ENCODE results near the gene VWA7. TPM values are rescaled to one million over a fixed set of nuclear protein-coding genes. Genes with fewer than 3 reads are reported as not detected.
"Not testable (repeated sequence)": the region's sequence is repeated elsewhere in the genome, so short reads cannot be mapped to it uniquely, and the experiment has no call there.

VWA7 gene
- total and polyA plus RNA-seq, 12 donors = 0.17 to 8.1 (median 0.68) TPM

DNA sequence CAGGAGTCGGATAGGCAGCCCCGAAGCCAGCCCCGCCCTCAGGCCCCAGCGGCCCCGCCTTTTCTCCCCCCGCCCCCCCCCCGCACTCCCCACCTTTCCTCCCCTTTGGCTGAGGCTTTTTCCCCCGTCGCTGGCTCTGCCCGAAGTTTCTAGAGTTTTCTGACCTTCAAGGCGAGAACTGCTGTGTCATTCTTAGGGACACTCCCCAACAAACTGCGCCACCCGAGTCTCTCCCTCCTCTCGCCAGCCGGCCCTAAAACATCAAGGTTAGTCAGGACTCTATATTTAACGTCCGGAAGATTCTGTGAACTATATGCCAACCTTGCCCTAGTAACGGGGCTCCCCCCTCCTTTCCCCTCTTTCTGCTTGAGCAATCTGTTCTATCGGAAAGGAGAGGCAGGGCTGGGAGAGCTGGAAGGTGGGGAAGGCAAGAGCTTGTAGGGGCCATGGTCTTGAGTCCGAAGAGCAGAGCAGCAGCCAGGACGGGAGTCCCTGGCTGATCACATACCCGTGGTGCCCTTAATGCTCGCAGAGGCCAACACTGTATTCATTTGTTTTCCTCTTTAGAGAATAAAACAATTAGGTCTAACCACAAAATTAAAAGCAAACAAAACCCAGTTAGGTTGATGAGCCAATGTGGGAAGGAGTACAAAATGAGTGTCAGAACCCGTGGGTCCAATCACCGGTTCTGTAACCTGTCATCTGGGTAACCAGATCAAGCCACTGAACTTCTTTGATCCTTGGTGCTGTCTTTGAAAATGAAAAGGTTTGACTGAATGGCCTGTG lies 45.1 kb upstream of the VWA7 start:
- DNase-seq = peak; percentile 91 to 97 (median 94)
- intact Hi-C loops (cut with DNase I) = no loop called here
- Histone ChIP-seq H3K36me3 (replicated peaks in 1 of 2) (no peaks in the 10 kb centered on the region), H3K27me3 (no peaks in the 10 kb centered on the region), H3K27ac (peak overlapping the region; percentile 89 to 100 (median 97)), H3K9me3 (replicated peaks in 1 of 3) (no peaks in the 10 kb centered on the region), H3K4me1 (replicated peaks in 1 of 2) (peaks cover 29 to 66% of the 10 kb centered on the region in 2 donors), H3K4me3 (peak overlapping the region in 2 of 4 donors; percentile 50 to 55)
- 1 to 3% (median 2%) methylated on average over 19 to 24 of the region's 25 CpGs for WGBS, 4 donors
- TF ChIP-seq POLR2A (IDR thresholded peaks at IDR 0.05) = peak; percentile 30 to 82
- TF ChIP-seq, protein P1, sequence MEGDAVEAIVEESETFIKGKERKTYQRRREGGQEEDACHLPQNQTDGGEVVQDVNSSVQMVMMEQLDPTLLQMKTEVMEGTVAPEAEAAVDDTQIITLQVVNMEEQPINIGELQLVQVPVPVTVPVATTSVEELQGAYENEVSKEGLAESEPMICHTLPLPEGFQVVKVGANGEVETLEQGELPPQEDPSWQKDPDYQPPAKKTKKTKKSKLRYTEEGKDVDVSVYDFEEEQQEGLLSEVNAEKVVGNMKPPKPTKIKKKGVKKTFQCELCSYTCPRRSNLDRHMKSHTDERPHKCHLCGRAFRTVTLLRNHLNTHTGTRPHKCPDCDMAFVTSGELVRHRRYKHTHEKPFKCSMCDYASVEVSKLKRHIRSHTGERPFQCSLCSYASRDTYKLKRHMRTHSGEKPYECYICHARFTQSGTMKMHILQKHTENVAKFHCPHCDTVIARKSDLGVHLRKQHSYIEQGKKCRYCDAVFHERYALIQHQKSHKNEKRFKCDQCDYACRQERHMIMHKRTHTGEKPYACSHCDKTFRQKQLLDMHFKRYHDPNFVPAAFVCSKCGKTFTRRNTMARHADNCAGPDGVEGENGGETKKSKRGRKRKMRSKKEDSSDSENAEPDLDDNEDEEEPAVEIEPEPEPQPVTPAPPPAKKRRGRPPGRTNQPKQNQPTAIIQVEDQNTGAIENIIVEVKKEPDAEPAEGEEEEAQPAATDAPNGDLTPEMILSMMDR (IDR thresholded peaks at IDR 0.05) = no peak

DNA sequence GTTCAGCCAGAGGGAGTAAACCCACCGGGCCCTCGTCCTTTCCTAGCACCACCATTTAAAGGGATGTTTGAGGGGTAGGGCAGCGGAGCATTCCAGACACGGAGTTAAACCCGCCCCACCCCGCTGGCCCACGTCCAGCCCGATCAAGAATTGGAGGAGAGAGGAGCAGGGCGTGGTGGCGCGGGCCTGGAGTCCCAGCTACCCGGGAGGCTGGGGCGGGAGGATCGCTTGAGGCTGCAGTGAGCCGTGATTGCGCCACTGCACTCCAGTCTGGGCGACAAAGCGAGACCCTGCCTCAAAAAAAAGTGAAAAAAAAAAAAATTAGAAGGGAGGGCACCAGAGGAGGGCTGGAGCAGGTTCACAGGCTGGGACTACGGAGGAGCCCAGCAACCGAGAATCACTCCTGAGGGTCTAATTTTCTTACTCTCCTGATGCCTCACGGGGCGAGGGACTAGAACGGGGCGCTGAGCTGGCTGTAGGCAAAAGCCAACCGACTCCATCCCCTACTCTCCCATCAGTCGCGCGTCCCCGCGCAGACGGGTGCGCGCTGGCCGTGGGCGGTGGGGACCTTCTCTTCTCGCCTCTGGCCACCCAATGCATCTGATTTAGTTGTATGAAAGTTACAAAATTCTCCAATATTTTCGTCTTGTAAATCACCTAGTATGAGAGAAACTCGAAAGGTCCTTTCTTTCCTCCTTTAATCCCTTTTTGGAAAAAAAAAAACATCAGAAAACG lies 44.3 kb upstream of the VWA7 start:
- intact Hi-C loops (cut with DNase I) = no loop called here
- peaks cover 27 to 61% of the 10 kb centered on the region in 2 donors for H3K4me1 ChIP-seq (replicated peaks in 1 of 2)

DNA sequence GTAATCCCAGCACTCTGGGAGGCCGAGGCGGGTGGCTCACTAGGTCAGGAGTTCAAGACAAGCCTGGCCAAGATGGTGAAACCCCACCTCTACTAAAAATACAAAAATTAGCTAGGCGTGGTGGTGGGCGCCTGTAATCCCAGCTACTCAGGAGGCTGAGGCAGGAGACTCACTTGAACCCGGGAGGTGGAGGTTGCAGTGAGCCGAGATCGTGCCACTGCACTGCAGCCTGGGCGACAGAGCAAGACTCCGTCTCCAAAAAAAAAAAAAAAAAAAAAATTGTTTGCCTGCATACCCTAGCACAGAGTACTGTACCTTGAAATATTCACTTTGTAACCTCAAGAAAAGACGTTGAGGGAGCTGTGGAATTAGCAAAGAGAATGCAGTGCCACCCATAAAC lies 43.3 kb upstream of the VWA7 start:
- peak overlapping the region in 3 of 5 donors; percentile 77 to 100 (median 82) for H3K27ac ChIP-seq
- H3K27me3 ChIP-seq; intact Hi-C loops (cut with DNase I); H3K36me3 ChIP-seq (replicated peaks in 1 of 2); DNase-seq; H3K9me3 ChIP-seq (replicated peaks in 1 of 3); H3K4me3 ChIP-seq: not testable (repeated sequence)
- WGBS, 4 donors = 89 to 95% (median 92%) methylated on average over 9 to 10 of the region's 10 CpGs
- peaks cover 24 to 54% of the 10 kb centered on the region in 2 donors for H3K4me1 ChIP-seq (replicated peaks in 1 of 2)

More for the DNA sequence above, 44.3 kb upstream of the VWA7 start:
- H3K27me3 ChIP-seq = no peaks in the 10 kb centered on the region
- peak; percentile 64 to 88 (median 78) for DNase-seq
- peak overlapping the region in 3 of 4 donors; percentile 22 to 55 (median 50) for H3K4me3 ChIP-seq
- H3K36me3 ChIP-seq (replicated peaks in 1 of 2) = no peaks in the 10 kb centered on the region
- peak overlapping the region; percentile 89 to 100 (median 97) for H3K27ac ChIP-seq
- no peaks in the 10 kb centered on the region for H3K9me3 ChIP-seq (replicated peaks in 1 of 3)
- WGBS, 4 donors = 1 to 4% (median 3%) methylated on average over 33 to 39 of the region's 39 CpGs
- TF ChIP-seq POLR2A (IDR thresholded peaks at IDR 0.05) = no peak
- TF ChIP-seq, protein P1 (IDR thresholded peaks at IDR 0.05) = no peak

DNA sequence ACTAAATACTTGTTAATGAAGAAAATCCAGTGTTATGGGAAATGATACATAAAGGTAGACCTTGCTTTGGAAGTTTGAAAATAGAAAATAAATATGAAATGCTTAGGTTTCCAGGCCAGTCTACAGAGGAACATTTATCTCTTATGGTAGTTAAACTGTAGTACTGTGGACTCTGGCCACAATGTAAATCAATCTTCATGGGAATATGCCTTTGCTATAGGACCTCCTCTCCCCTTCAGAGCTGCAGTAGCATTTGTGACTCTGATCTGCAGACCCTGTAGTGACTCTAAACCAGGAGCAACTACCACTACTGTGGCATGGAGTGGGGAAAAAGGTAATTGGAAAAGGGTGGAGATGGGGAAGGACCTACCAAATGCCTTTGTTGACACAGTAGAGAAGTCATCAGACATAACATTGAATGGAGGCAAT lies 42.8 kb upstream of the VWA7 start:
- H3K4me1 ChIP-seq (replicated peaks in 1 of 2) = peaks cover 24 to 54% of the 10 kb centered on the region in 2 donors

DNA sequence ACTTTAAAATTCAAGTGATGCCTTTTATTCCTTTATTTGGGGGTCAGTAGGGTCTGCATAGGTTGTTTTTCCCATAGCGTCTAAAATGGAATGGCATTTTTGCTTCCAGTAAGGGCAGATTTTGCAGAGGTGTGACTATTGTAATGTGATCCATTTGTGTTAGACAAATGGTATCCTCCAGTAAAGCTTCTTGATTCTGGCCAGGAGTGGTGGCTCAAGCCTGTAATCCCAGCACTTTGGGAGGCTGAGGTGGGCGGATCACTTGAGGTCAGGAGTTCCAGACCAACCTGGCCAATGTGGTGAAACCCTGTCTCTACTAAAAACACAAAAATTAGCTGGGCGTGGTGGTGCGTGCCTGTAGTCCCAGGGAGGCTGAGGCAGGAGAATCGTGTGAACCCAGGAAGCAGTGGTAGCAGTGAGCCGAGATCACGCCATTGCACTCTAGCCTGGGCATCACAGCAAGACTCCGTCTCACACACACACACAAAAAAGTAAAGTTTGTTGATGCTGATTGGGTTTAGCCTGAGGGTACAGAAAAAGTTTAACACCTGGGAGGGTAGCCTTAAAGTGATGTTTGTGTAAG lies 40.9 kb upstream of the VWA7 start:
- WGBS, 4 donors = 56 to 67% (median 63%) methylated on average over 8 of the region's 8 CpGs
- H3K9me3 ChIP-seq (replicated peaks in 1 of 3); intact Hi-C loops (cut with DNase I); H3K27me3 ChIP-seq; H3K36me3 ChIP-seq (replicated peaks in 1 of 2): not testable (repeated sequence)
- H3K4me1 ChIP-seq (replicated peaks in 1 of 2) = peaks cover 24 to 55% of the 10 kb centered on the region in 2 donors
- peak overlapping the region in 4 of 5 donors; percentile 47 to 100 (median 78) for H3K27ac ChIP-seq
- peak in 2 of 7 donors; percentile 17 to 45 for DNase-seq
- peak overlapping the region in 2 of 4 donors; percentile 0 to 59 for H3K4me3 ChIP-seq

More for the DNA sequence above, 42.8 kb upstream of the VWA7 start:
- H3K27me3 ChIP-seq = no peaks in the 10 kb centered on the region
- peak overlapping the region; percentile 18 to 100 (median 77) for H3K27ac ChIP-seq
- H3K4me3 ChIP-seq = no peak overlapping the region
- TF ChIP-seq, protein P1 (IDR thresholded peaks at IDR 0.05) = no peak
- intact Hi-C loops (cut with DNase I) = no loop called here
- H3K9me3 ChIP-seq (replicated peaks in 1 of 3) = no peaks in the 10 kb centered on the region
- H3K36me3 ChIP-seq (replicated peaks in 1 of 2) = no peaks in the 10 kb centered on the region
- DNase-seq = no peak
